KMS-11 (cell line): ENCODE results near the gene TEDC1.
A peak's percentile ranks its signal among the peaks of the same experiment; 100 is the strongest.

Experiments
- H2AFZ ChIP-seq: fragments of 200-600 bp; sonication (generic); 2 replicates; pipeline ENCODE4 v1.6.1; 2016; ENCODE audit warnings: antibody characterized with exemption, mixed run types, low read depth
- H3K27ac ChIP-seq: fragments of 200-600 bp; sonication (generic); 2 replicates; pipeline ENCODE4 v1.6.1; 2016; ENCODE audit warnings: mild to moderate bottlenecking, mixed run types
- H3K27me3 ChIP-seq: fragments of 200-600 bp; sonication (generic); 2 replicates; pipeline ENCODE4 v1.6.1; 2017; ENCODE audit warnings: mild to moderate bottlenecking, low read depth, mixed run types, moderate library complexity; ENCODE audit not compliant: insufficient read depth
- H3K36me3 ChIP-seq: fragments of 200-600 bp; sonication (generic); 2 replicates; pipeline ENCODE4 v1.6.1; 2017; ENCODE audit warnings: mild to moderate bottlenecking, mixed run types; ENCODE audit not compliant: insufficient read depth
- H3K4me1 ChIP-seq: fragments of 200-600 bp; sonication (generic); 2 replicates; pipeline ENCODE4 v1.6.1; 2016; ENCODE audit warnings: mild to moderate bottlenecking, low read depth, mixed run types; ENCODE audit not compliant: poor library complexity, severe bottlenecking
- H3K4me2 ChIP-seq: fragments of 200-600 bp; sonication (generic); 2 replicates; pipeline ENCODE4 v1.7.0; 2016; ENCODE audit warnings: mild to moderate bottlenecking, mixed run types
- H3K4me3 ChIP-seq: fragments of 200-600 bp; sonication (generic); IDR thresholded peaks from 2 replicates; pipeline ENCODE4 v1.6.1; 2017; ENCODE audit warnings: low read depth, low read length, mixed read lengths; ENCODE audit not compliant: insufficient read depth
- H3K79me2 ChIP-seq: fragments of 200-600 bp; sonication (generic); 2 replicates; pipeline ENCODE4 v1.6.1; 2016; ENCODE audit warnings: low read depth, mixed run types; ENCODE audit not compliant: insufficient read depth
- H3K9ac ChIP-seq: fragments of 200-600 bp; sonication (generic); 2 replicates; pipeline ENCODE4 v1.6.1; 2016; ENCODE audit warnings: mild to moderate bottlenecking, mixed run types
- H4K20me1 ChIP-seq: fragments of 200-600 bp; sonication (generic); 2 replicates; pipeline ENCODE4 v1.6.1; 2016; ENCODE audit warnings: mild to moderate bottlenecking, mixed run types; ENCODE audit not compliant: insufficient read depth
- CTCF ChIP-seq: fragments of 200-600 bp; sonication (generic); conservative IDR thresholded peaks from 2 replicates; pipeline ENCODE4 v1.6.1; 2017; ENCODE audit warnings: low read depth, mild to moderate bottlenecking, antibody characterized with exemption, low read length, moderate library complexity, mixed read lengths

The TEDC1 gene

GRCh38 chr14:105484069-105484996, 6.7 kb upstream of the TEDC1 start:
- Histone ChIP-seq H3K27me3 (peaks cover 13% of the 10 kb centered on the region), H3K27ac (no peak overlapping the region), H3K4me2 (no peak overlapping the region), H4K20me1 (no peaks in the 10 kb centered on the region), H3K79me2 (peaks cover 21% of the 10 kb centered on the region; the same call in 1 of the 2 replicates), H3K4me1 (peaks cover 30% of the 10 kb centered on the region), H2AFZ (no peak overlapping the region), H3K4me3 (no peak overlapping the region), H3K36me3 (no peaks in the 10 kb centered on the region), H3K9ac (no peak overlapping the region; the same call in 1 of the 2 replicates)
- TF ChIP-seq CTCF = no peak

GRCh38 chr14:105484997-105485393, 6.1 kb upstream of the TEDC1 start:
- H3K27ac ChIP-seq = no peak overlapping the region
- H3K9ac ChIP-seq = no peak overlapping the region
- H3K36me3 ChIP-seq = no peaks in the 10 kb centered on the region
- H2AFZ ChIP-seq = no peak overlapping the region
- H3K4me2 ChIP-seq = no peak overlapping the region
- no peak for TF ChIP-seq CTCF
- peaks cover 7% of the 10 kb centered on the region for H3K27me3 ChIP-seq
- peaks cover 22% of the 10 kb centered on the region; the same call in 1 of the 2 replicates for H3K79me2 ChIP-seq
- no peaks in the 10 kb centered on the region for H4K20me1 ChIP-seq
- H3K4me1 ChIP-seq = peaks cover 23% of the 10 kb centered on the region
- H3K4me3 ChIP-seq = no peak overlapping the region

- no peak overlapping the region for H3K9ac ChIP-seq
Measured at GRCh38 chr14:105485739-105486162, 5.3 kb upstream of the TEDC1 start.

More at GRCh38 chr14:105485739-105486162, 5.3 kb upstream of the TEDC1 start:
- Histone ChIP-seq H3K36me3 (no peaks in the 10 kb centered on the region), H3K4me1 (peaks cover 16% of the 10 kb centered on the region), H3K27me3 (no peaks in the 10 kb centered on the region), H4K20me1 (no peaks in the 10 kb centered on the region), H2AFZ (no peak overlapping the region), H3K4me3 (no peak overlapping the region), H3K4me2 (no peak overlapping the region), H3K27ac (no peak overlapping the region), H3K79me2 (peaks cover 22% of the 10 kb centered on the region; the same call in 1 of the 2 replicates)
- TF ChIP-seq CTCF = 0 out of 2 replicates have a peak, but pooled peaks have one; percentile 13
